Osteocyte (in vitro differentiated cells): ENCODE data around the gene EML1. TPM values are rescaled to one million over a fixed set of nuclear protein-coding genes. Genes with fewer than 3 reads are reported as not detected.

Source experiments
- DNase-seq: peaks from one replicate; pipeline ENCODE4 v3.0.0; 2021; ENCODE audit warnings: mixed read lengths; ENCODE audit not compliant: unreplicated experiment; ENCODE audit errors: extremely low spot score
- H3K27ac Mint-ChIP-seq: one replicate; pipeline ENCODE4 v1.8.0; 2021; ENCODE audit warnings: mild to moderate bottlenecking, mixed read lengths; ENCODE audit not compliant: unreplicated experiment
- H3K27me3 Mint-ChIP-seq: one replicate; pipeline ENCODE4 v1.8.0; 2021; ENCODE audit warnings: mixed read lengths; ENCODE audit not compliant: unreplicated experiment
- H3K36me3 Mint-ChIP-seq: one replicate; pipeline ENCODE4 v1.8.0; 2021; ENCODE audit warnings: mixed read lengths; ENCODE audit not compliant: unreplicated experiment
- H3K4me1 Mint-ChIP-seq: one replicate; pipeline ENCODE4 v1.8.0; 2021; ENCODE audit warnings: mixed read lengths; ENCODE audit not compliant: unreplicated experiment
- H3K4me3 Mint-ChIP-seq: one replicate; pipeline ENCODE4 v1.8.0; 2021; ENCODE audit warnings: mild to moderate bottlenecking, moderate library complexity, mixed read lengths; ENCODE audit not compliant: unreplicated experiment
- H3K9me3 Mint-ChIP-seq: one replicate; pipeline ENCODE4 v1.8.0; 2021; ENCODE audit warnings: mixed read lengths; ENCODE audit not compliant: unreplicated experiment
- total RNA-seq: library from RNA; stranded (reverse); gene quantifications from 2 replicates; pipeline ENCODE4 v1.2.1, GENCODE V29; 2021
- TF ChIP-seq, protein P1 (sequence below): fragments of 200-600 bp; sonication (generic); IDR thresholded peaks from 2 replicates; pipeline ENCODE4 v1.5.0; 2021; ENCODE audit warnings: antibody characterized with exemption, mild to moderate bottlenecking, moderate library complexity

EML1 gene
- total RNA-seq, 1 donor from 2014 or later: 34.8 TPM

DNA sequence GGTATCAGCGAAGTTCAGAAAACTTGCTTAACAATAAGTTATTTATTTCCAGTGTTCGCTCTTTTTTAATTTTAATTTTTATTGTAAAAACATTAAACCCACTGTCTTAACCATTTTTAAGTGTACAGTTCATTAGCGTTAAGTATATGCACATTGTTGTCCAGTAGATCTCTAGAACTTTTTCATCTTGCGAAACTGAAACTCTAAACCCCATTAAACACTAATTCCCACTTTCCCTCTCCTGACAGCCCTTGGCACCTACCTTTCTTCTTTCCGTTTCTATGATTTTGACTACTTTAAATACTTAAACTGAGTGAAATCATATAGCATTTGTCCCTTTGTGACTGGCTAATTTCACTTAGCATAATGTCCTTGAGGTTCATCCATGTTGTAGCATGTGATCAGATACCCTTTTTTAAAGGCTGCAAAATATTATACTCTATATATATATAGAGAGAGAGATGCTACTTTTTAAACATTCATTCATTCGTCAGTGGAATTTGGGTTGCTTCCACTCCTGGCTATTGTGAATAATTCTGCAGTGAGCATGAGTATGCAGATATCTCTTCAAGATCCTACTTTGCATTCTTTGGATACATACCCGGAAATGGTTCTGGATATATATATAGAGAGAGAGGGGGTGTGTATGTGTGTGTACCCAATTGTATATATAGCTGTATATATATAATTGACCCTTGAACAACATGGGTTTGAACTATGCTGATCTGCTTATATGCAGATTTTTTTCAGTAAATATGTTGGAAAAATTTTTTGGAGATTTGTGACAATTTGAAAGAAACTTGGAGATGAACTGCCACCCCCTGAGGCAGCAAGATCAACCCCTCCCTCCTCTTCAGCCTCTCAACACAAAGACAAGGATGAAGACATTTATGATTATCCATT, 197.3 kb downstream of the EML1 start:
- no peak for DNase-seq
- Mint-ChIP-seq H3K9me3 (peaks cover 5% of the 10 kb centered on the region), H3K27me3 (no peaks in the 10 kb centered on the region), H3K4me3 (no peak overlapping the region), H3K27ac (peak overlapping the region; percentile 49), H3K36me3 (peaks cover 5% of the 10 kb centered on the region), H3K4me1 (peaks cover 33% of the 10 kb centered on the region)
- TF ChIP-seq, protein P1, sequence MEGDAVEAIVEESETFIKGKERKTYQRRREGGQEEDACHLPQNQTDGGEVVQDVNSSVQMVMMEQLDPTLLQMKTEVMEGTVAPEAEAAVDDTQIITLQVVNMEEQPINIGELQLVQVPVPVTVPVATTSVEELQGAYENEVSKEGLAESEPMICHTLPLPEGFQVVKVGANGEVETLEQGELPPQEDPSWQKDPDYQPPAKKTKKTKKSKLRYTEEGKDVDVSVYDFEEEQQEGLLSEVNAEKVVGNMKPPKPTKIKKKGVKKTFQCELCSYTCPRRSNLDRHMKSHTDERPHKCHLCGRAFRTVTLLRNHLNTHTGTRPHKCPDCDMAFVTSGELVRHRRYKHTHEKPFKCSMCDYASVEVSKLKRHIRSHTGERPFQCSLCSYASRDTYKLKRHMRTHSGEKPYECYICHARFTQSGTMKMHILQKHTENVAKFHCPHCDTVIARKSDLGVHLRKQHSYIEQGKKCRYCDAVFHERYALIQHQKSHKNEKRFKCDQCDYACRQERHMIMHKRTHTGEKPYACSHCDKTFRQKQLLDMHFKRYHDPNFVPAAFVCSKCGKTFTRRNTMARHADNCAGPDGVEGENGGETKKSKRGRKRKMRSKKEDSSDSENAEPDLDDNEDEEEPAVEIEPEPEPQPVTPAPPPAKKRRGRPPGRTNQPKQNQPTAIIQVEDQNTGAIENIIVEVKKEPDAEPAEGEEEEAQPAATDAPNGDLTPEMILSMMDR: no peak

DNA sequence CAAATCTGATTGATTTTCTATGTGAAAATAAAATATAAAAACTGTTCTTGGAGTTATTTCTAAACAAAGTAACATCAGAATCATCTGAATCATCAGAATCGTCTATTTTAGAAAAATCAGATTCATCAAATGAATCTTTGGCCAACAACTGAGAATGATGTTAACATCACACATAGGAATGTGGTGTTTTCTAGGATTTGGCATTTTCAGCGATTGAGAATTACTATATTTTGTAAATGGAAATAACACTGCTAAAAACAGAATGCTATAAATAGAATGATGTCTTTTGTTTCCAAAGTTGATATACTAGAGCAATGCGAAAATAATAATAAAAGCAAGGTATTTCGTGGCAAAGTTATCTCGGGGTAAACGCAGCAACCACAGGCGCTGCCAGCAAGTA, 198.1 kb downstream of the EML1 start:
- no peak overlapping the region for H3K4me3 Mint-ChIP-seq
- H3K4me1 Mint-ChIP-seq: peaks cover 33% of the 10 kb centered on the region
- no peak for DNase-seq
- peaks cover 4% of the 10 kb centered on the region for H3K9me3 Mint-ChIP-seq
- TF ChIP-seq, protein P1: no peak
- H3K36me3 Mint-ChIP-seq: peaks cover 5% of the 10 kb centered on the region
- no peaks in the 10 kb centered on the region for H3K27me3 Mint-ChIP-seq
- H3K27ac Mint-ChIP-seq: no peak overlapping the region

Other genes with a start within 250 kb of the EML1 start
- gene CCDC85C, start 189.2 kb upstream of the EML1 start, total RNA-seq: 4.4 and 5.1 TPM in 2 replicates
- 2.0 and 2.7 TPM in 2 replicates for gene HHIPL1, start 148.3 kb upstream of the EML1 start, total RNA-seq
- 1.3 and 1.8 TPM in 2 replicates for gene CYP46A1, start 109.1 kb upstream of the EML1 start, total RNA-seq